Stimulated activated CD8-positive, alpha-beta memory T cell treated with anti-CD3 and anti-CD28 coated beads, Interleukin-12 subunit alpha, Interleukin-12 subunit beta, amount 100 ng/mL, for 4 hours (primary cell): ENCODE measurements around the gene PNMT.

Experiments used
- DNase-seq: peaks from one replicate; pipeline ENCODE4 v3.0.0-alpha.2; 2020; ENCODE audit warnings: low read depth

Gene PNMT

GRCh38 chr17:39669897-39670735, 1.9 kb downstream of the PNMT start:
- DNase-seq: no peak

- no peak for DNase-seq
Observed at GRCh38 chr17:39670746-39671145, 2.5 kb downstream of the PNMT start.

GRCh38 chr17:39671651-39672521, 3.6 kb downstream of the PNMT start:
- no peak for DNase-seq

GRCh38 chr17:39672522-39673334, 4.5 kb downstream of the PNMT start:
- no peak for DNase-seq

GRCh38 chr17:39673335-39674081, 5.3 kb downstream of the PNMT start:
- no peak for DNase-seq

GRCh38 chr17:39674179-39674578, 5.9 kb downstream of the PNMT start:
- no peak for DNase-seq

GRCh38 chr17:39674702-39675389, 6.6 kb downstream of the PNMT start:
- DNase-seq: no peak

GRCh38 chr17:39675390-39676082, 7.3 kb downstream of the PNMT start:
- no peak for DNase-seq

- DNase-seq: peak; percentile 13
Observed at GRCh38 chr17:39676198-39676819, 8.1 kb downstream of the PNMT start.

GRCh38 chr17:39677072-39677471, 8.8 kb downstream of the PNMT start:
- DNase-seq: no peak

- no peak for DNase-seq
Observed at GRCh38 chr17:39677542-39678339, 9.5 kb downstream of the PNMT start.

GRCh38 chr17:39678340-39679116, 10.3 kb downstream of the PNMT start:
- DNase-seq: no peak

GRCh38 chr17:39679521-39680192, 11.4 kb downstream of the PNMT start:
- DNase-seq: no peak

- no peak for DNase-seq
Observed at GRCh38 chr17:39683295-39683939, 15.2 kb downstream of the PNMT start.

- no peak for DNase-seq
Observed at GRCh38 chr17:39684369-39685192, 16.3 kb downstream of the PNMT start.

GRCh38 chr17:39687101-39687545, 18.9 kb downstream of the PNMT start:
- no peak for DNase-seq
